Activated T-cell treated with anti-CD3 and anti-CD28 coated beads for 24 hours (primary cell): ENCODE results near the gene ENO3.

ENCODE experiments used
- DNase-seq: peaks from one replicate; pipeline ENCODE4 v3.0.0-alpha.2; 2020; ENCODE audit warnings: low read depth

The ENO3 gene

DNA sequence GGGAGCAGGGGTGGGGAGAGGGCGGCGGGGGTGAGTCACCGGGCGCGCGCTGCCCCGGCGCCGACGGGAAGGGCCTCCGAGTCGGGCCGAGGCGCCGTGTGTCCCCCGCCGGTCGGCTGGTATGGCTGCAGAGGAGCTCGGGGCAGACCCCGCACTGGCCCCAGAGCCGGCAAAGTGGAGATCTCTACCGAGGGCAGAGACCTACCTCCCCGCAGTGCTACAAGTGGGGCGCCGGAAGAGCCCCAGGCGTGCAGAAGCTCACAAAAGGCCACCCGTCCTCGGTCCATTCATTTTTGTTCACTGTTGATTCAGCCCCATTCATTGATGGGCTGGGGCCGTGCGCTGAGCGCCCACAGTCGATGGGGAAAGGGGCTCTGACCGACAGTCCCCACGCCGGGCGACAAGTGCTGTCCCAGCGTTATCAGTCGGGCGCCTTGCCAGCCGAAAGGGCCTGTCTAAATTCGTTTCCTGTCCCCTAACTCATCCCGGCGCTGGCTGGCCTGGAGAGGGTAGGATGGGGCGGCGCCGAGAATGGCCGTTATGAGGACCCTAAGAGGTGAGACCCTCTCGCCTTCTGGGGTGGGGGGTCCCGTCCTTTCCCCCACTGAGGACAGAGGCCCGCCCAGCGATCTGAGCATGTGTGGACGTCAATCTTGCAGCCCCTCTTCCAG is 709 bp upstream of the ENO3 start:
- no peak for DNase-seq

DNA sequence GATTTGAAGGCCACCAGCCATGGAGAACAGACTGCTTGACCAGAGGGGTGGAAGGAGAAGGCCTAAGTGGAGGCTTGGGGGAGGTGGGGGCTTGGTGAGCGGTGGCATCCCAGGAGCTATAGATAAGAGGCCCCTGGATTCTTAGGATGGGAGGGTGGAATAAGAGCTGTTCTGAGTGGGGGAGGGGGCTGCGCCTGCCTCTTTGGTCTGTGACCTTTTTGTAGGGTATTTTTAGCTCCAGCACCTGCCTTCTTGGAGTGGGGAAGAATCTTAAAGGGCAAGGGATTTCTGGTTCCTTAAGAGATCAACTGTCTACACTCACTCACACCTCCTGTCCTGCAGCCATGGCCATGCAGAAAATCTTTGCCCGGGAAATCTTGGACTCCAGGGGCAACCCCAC is 567 bp downstream of the ENO3 start:
- DNase-seq: no peak

DNA sequence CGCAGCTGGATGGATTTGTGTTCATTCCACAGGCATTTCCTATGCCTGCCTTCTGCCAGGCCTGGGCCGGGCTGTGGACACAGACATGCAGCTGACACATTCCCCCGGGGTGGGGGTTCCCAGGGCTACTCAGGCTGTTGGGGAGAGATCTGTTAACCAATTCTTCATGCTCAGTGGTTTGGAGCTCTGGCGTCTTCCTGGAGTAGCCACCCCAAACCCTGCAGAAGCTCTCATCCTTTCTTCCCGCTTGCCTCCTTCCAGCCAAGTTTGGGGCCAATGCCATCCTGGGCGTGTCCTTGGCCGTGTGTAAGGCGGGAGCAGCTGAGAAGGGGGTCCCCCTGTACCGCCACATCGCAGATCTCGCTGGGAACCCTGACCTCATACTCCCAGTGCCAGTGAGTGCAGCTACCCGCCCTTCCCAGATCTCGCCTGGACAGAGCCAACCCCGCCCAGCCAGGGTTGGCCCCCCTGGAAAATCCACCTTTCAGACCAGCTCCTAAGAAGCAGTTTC is 2.6 kb downstream of the ENO3 start:
- DNase-seq: no peak

DNA sequence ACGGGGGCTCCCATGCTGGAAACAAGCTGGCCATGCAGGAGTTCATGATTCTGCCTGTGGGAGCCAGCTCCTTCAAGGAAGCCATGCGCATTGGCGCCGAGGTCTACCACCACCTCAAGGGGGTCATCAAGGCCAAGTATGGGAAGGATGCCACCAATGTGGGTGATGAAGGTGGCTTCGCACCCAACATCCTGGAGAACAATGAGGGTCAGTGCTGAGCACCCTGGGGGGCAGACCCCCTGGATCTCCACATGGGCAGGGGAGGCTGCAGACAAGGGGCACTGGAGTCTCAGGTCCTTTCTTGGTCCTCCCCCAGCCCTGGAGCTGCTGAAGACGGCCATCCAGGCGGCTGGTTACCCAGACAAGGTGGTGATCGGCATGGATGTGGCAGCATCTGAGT is 4.2 kb downstream of the ENO3 start:
- DNase-seq: no peak

DNA sequence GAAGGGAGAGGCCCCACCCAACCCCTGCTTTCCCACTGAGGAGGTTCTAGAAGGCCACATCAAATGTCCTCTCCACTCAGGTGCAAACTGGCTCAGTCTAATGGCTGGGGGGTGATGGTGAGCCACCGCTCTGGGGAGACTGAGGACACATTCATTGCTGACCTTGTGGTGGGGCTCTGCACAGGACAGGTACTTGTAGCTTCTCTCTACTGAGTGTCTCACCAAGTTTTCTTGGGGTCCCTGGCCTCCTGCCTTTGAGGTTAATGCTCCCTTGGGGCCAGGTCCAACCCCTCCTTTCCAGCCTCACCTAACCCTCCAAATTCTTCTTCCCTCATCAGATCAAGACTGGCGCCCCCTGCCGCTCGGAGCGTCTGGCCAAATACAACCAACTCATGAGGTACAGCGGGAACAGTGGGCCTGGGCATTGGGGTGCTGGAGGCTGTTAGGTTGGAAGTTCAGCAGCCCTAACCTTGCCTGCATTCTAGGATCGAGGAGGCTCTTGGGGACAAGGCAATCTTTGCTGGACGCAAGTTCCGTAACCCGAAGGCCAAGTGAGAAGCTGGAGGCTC is 5.7 kb downstream of the ENO3 start:
- no peak for DNase-seq

DNA sequence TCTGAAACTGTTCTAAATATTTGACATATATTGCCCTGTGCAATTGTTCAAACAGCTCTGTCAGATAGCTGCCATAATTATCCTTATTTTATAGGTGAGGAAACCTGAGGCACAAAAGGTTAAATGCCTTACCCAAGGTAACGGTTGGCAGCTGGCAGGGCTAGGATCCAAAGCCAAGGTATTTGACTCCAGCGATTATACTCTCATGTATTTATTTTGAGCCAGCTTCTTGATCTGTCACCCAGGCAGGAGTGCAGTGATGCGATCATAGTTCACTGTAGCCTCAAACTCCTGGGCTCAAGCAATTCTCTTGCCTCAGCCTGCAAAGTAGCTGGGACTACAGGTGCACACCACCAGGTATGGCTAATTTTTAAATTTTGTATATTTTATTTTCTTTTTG is 7.2 kb downstream of the ENO3 start:
- no peak for DNase-seq

DNA sequence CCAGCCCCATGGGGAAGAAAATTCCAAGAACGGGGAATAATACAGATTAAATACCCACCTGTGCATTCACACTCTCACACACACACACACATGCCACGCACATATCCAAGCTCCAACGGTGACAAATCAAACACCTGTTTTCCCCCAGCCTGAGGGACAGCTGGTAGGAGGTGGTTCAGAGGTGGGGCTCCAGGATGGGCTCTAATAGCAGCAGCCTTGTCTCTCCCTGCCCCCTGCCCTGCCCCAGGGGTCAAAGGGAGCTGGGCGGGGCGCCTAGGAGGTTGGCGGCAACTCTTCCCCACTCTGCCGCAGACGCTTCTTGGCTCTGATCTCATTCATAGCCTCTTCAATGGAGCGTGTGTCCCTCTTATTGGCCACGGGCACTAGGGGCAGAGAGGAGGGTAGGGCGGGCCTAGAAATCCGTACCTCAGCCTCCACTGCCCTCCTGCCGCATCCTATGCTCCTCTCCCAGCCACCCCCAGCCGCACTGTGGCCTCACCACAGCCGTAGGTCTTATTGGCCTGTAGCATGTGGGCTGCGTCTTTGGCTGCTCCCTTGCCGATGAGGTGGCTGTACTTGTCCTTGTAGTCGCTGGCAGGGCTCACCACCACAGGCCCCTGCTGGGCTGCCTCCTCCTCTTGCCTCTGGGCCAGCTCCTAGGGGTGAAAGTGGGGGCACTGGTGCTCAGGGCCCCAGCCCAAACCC is 8.5 kb downstream of the ENO3 start:
- DNase-seq: no peak

DNA sequence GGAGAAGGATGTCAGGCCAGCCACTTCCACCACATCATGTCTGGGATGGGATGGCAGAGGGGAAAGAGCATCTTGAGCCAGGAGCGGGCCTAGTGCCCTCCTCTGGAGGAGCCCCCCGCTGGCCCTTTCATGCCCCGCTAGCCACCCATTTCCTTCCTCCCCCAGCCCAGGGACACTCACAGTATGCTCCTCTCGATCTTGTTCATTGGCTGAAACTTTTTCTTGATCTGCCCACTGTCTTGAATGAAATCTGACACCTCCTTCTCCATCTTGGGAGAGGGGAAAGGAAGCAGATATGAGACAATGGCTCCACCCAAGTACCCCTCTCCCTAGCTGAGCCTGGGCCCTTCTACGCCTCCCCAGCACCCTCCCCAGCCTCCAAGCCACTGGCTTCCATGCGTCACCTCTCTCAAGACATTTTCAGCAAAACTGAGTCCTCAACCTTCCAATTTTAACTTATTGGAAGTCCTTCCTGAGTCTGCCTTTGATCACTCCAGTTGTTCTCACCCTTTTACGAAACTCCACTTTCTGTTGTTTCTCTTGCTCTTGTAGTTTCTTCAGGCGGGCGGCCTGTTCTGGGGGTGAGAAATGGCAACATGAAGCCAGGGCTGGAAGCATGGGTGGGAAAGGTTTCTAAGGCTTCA is 9.5 kb downstream of the ENO3 start:
- DNase-seq: no peak

DNA sequence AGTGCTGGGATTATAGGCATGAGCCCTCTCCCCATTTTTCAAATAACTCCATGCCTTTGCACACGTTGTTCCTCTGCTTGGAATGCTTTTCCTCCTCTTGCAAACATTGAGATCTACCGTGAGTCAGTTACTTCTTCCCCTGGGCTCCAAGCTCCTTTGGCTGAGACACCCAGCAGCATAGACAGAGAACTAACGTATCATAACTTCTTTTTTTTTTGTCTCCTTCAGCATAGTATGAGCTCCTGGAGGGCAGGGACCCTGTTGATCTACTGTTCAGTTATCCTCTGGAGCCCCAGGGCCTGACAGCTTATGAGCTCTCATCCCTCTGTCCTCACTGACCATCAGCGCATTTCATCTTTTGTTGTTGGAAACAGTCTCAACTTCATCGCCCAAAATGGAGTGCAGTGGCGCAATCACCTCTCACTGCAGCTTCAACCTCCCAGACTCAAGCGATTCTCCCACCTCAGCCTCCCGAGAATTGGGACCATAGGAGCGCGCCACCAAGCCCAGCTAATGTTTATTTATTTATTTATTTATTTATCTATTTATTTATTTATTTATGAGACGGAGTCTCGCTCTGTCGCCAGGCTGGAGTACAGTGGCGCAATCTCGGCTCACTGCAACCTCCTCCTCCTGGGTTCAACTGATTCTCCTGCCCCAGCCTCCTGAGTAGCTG is 14.5 kb downstream of the ENO3 start:
- no peak for DNase-seq

DNA sequence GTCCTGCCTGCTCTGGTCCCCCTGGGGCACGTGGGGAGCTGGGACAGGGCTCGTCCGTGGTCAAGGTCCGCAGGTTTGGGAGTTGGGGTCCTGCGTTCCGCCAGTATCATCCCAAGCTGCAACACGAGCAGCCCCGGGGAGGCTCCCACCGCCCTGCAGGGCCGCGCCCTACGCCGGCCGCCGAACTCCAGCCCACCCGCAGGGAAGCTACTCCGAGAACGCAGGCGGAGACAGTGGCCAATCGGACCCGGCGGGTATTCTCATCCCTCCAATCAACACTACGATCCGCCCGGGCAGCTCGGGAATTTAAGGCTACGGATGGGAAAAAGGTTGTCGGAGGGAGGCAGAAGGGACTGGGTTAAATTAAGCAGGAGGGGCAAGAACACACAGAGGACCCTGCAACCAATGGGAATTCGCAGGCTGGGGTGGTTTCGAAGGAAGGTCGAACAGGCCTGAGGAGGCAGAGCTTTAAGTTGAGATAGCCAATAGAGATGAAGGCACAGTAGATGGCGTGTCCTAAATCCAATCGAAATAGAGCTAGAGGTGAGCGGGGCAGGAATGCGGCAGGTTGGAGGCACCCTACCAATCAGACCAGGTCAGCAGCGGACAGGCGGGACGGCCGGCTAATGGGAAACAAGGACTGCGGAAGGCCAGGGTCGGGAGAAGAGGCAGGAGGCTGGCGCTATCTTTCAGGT is 16.1 kb downstream of the ENO3 start:
- DNase-seq: peak; percentile 94

DNA sequence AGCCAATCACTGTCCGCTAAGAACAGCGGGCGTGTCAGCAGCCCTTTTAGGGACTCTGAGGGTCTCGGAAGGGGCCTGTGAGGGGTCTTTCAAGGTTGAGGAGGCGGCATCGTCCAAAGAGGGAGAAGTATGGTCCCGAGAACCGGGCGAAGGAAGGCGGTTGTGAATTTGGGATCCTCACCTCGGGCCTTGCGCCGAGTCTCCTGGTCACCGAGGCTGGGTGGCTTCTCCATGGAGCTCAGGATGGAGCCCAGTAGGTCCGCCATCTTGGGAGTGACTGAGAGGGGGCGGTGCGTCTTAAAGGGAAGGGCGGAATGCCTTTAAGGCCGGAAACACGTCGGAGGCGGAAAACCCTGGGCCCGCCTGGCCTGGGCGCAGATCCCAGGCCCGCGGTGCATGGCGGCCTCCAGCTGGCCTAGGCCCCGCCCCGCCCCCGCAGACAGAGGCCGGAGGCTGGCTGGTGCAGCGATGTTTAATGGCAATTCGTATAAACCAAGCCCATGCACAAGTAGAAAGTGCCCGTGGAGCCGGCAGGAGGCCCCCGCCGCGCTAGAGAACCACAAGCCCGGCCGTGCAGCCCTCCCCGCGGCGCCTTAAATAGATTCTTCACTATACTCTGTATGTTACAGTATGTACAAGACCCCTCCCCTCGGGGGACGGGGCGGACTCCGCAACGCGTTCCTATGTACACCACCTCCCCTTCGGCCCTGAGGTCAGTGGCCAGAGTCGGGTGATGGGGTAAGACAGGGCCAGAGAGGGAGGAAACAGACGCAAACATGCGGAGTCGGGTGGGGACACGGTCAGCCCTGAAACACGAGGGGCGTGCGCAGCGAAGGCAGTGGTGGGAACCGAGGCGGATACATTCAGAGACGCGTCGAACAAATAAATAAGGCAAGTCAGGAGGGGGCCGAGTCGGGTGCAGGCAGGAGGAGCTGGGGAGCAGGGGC is 16.9 kb downstream of the ENO3 start, which contains the start of gene SPAG7:
TSS of gene SPAG7 (minus strand) at position 279 of the 947 bp plus-strand sequence. CDS start at position 266, 13 bp downstream.
- peak; percentile 92 for DNase-seq

DNA sequence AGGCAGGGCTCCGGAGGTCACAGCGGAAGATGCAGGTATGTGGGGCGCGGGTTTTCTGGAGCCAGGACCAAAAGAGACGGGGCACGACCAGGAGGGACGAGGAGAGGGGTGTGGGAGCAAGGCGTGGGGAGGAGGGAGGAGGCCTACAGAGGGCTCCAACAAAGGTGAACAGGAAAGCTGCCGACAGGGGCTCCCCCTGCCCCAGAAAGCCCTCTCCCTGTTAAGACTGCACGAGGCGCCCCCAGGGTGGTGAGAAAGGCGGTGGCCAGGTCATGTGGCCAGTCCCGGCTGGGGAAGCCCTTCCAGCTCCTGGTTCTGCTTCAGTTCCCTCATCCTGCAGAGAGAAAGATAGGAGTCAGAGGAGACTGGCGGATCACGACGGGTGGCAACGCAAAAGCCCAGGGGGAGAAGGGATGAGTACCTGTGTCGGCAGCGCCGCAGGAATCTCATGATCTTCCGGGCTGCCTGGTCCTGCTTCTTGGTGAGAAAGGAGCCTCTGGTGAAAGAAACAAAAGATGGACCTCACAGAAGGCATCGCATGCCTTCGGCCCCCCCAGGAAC is 17.6 kb downstream of the ENO3 start:
- DNase-seq: no peak

DNA sequence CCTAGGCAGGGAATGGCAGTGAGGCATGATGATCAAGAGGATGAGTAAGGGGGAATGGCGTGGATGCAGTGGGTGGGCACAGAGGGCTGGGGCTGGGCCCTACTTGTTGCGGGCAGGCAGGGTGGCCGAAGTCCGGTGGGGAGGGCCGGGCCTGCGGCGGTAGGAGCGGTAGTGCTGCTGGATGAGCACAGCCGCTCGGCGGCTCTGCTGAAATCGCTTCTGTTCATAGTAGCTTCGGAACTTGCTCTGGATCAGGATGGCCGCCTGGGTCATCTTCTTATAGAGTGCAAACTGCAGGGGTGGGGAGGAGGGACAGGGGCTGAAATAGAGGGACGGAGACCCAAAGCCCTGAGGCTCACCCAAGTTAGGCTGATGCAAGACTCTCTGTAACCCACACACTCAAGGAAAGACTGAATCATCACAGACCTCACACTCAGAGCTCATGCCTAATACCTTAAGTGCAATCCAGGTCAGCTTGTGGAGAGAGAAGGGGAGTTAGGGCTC is 18.2 kb downstream of the ENO3 start:
- DNase-seq: no peak

DNA sequence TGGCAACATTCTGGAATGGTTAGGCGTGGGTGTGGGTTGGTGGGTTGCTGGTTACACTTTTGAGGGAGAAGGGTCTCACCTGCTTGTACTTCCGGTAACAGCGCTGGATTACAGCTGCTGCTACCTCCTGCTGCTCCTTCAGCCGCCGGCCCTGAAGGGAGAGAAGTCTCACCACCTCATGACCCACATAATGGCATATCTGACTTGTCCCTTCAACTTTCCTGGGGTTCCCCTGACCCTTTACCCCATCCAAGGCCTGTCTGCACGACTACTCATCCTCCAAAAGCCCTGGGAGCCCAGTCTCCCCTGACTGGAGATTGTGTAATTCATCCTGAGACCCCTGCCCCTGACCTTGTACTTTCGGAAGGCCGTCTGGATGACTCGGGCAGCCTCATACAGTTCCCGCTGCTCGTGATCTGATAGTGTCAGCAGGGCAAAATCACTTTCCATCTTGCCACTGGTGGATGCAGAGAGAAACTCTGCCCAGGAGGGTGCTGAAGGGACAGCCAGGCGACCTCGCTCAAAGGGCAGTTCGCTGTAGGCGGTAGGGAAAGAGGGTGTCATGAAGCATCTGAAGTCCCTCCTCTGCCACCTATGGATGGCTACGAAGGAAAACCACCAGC is 18.7 kb downstream of the ENO3 start:
- no peak for DNase-seq

DNA sequence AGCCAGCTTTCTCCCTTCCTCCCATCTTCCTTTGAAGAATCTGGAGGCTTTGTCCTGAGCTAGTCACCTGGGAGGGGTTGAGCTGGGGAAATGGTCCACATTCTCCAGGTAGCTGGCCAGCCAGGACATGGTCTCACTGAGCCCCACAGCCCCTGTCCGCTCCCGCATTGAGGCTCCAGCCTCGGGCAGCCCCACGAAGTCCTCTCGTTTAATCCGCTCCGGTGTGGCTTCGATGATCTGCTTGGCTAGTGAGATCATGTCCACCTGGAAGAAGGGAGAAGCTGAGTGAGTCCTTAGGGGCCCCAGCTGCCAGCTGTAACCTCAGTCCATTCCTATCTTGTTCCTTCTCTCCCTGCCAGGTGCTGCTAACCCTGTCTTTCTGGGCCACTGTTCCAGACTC is 19.4 kb downstream of the ENO3 start:
- no peak for DNase-seq

DNA sequence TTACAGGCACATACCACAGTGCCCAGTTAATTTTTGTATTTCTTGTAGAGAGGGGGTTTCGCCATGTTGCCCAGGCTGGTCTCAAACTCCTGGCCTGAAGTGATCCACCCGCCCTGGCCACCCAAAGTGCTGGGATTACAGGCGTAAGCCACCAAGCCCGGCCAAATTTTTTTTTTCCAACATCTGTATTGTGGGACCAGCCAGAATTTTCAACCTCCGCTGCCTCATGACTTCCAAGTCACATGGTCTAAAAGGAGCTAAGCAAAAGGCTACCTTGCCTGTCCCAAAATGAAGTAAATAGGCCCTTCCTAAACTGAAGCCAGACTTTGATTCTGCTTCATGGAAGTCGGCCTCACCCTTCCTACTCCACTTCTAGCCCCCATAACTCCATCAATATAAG is 20.9 kb downstream of the ENO3 start:
- DNase-seq: no peak

DNA sequence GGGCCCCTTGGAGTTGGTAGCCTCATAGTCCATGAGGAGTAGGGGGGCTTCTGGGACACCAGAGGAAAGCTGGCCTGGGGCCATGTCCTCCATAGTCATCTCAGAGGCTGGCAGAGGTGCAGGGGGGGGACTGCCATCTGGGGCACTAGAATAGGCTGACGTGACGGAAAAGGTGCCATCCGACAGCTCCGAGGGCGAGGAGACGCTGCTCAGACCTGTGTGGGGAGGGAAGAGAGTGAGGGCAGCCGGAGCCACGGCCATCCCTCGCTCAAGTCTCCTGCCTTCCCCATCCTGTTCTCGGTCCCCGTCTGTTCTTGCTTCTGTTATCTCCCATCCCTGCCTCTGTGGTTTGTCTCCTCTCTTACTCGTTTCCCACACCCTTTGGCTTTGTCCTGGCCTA is 21.4 kb downstream of the ENO3 start:
- DNase-seq: no peak

DNA sequence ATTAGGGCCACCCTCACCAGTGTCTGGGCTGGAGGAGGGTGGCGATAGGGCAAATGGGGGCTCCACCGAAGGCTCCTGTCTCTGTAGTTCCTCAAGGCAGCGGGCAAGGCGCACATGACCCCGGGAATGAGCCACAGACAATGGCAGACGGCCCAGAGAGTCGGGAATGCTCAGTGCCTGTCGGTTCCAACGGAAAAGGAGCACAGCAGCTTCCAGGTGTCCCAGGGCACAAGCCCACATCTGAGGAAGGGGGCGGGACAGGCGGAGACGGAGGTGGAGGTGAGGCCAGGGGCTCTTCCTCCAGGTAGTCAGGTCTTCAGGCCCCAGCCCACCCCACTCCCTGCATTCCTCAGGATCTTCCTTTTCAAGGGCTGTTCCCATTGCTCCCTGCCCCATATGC is 21.8 kb downstream of the ENO3 start:
- DNase-seq: no peak
